ENCODE results near the gene TMPRSS4.

DNA sequence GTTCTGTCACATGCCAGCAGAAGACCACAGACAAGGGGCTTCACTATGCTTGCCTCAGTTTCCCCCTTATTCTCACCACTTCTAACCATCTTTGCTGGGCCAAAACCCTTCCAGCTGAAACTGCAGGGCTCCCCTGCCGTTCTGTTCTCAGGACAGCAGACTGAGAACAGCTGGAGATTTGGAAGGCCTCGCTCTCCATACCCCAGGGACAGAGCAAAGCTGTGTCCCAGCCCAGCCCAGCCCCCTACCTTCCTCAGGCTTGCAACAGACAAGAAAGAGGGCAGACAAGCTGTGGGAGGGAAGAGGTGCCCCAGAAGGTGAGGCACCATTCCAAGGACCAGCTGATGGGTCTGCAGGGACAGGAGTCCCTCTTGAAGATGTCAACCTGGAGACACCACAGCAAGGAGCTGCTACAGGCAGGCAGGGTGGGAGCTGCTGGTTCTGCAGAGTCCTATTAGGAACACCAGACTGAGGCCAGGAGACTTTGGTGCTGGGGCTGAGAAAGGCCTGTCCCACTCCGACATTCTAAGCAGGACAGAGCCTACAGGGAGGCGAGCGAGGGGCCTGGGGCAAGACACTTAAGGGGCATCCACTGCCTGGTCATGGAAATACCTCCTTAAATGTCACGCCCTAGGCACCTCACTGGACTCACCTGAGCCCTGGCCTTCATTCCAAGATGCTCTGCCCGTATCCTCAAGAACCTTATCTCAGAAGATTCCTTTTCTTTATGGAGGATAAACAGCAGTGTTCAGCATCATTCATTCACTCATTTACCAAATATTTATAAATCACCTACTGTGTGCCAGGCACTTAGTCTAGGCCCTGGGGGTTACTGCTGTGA, 92.6 kb downstream of the TMPRSS4 start:
- TF ChIP-seq EZH2 (IDR thresholded peaks at IDR 0.05; ENCODE audit: insufficient read depth, poor library complexity, severe bottlenecking), result no peak
- TF ChIP-seq EZH2phosphoT487 (IDR thresholded peaks at IDR 0.05; ENCODE audit: insufficient read depth, low read depth), result no peak
